ENCODE data around the gene KDM5B. TPM values are rescaled to one million over a fixed set of nuclear protein-coding genes. Genes with fewer than 3 reads are reported as not detected.

KDM5B gene
- total RNA-seq, 6 experiments from 2014 or later: 12.0 to 22.6 (median 16.1) TPM

GRCh38 chr1:202765721-202766120, 42.5 kb downstream of the KDM5B start:
- WGBS (ENCODE audit: insufficient coverage, low coverage, low lambda C conversion rate, missing lambda C conversion rate): 100% methylated on average over 1 of the region's 1 CpG
- peaks cover 0 to 39% (median 11%) of the 10 kb centered on the region in 4 donors for H3K36me3 ChIP-seq
- ATAC-seq: no peak

GRCh38 chr1:202762019-202762418, 46.2 kb downstream of the KDM5B start:
- H3K36me3 ChIP-seq: peaks cover 0 to 43% (median 21%) of the 10 kb centered on the region in 4 donors
- ATAC-seq (no peak), DNase-seq (no peak)
- no peak overlapping the region for H3K4me3 ChIP-seq
- 75% methylated on average over 2 of the region's 2 CpGs for WGBS (ENCODE audit: insufficient coverage, low coverage, low lambda C conversion rate, missing lambda C conversion rate)
- no peak overlapping the region for H3K27ac ChIP-seq
- no peaks in the 10 kb centered on the region for H3K27me3 ChIP-seq
- TF ChIP-seq CTCF (IDR thresholded peaks at IDR 0.05) (no peak), POLR2A (IDR thresholded peaks at IDR 0.05) (no peak)
- intact Hi-C loops (cut with DNase I): no loop called here
- H3K9me3 ChIP-seq: no peaks in the 10 kb centered on the region
- H3K4me1 ChIP-seq: no peaks in the 10 kb centered on the region

More at GRCh38 chr1:202765721-202766120, 42.5 kb downstream of the KDM5B start:
- Histone ChIP-seq H3K27me3 (no peaks in the 10 kb centered on the region), H3K27ac (no peak overlapping the region), H3K4me1 (no peaks in the 10 kb centered on the region), H3K4me3 (no peak overlapping the region), H3K9me3 (no peaks in the 10 kb centered on the region)
- TF ChIP-seq CTCF (IDR thresholded peaks at IDR 0.05): no peak
- no peak for TF ChIP-seq POLR2A (IDR thresholded peaks at IDR 0.05)
- intact Hi-C loops (cut with DNase I): no loop called here
- DNase-seq: no peak

DNA sequence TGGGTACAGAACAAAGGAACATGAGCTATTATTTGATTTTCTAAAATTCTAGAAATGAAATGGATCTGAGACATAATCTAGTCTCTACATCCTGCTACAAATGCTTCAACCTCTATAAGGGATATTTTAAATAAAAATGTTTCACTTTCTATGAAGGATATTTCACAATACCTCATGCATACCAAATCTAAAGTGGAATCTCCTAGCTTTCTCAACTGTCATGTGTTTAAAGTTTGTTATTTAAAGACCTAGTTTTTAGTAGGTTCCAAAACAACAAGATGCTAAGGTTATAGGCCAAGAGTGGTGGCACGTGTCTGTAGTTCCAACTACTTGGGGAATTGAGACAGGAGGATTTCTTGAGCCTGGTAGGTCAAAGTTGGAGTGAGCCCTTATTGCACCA, 47.6 kb downstream of the KDM5B start:
- 60% methylated on average over 1 of the region's 1 CpG for WGBS (ENCODE audit: insufficient coverage, low coverage, low lambda C conversion rate, missing lambda C conversion rate)
- no peak for TF ChIP-seq POLR2A (IDR thresholded peaks at IDR 0.05)
- TF ChIP-seq CTCF (IDR thresholded peaks at IDR 0.05): no peak
- H3K27me3 ChIP-seq: no peaks in the 10 kb centered on the region
- H3K36me3 ChIP-seq: peaks cover 0 to 49% (median 18%) of the 10 kb centered on the region in 4 donors
- no peak for DNase-seq
- no peak overlapping the region for H3K4me3 ChIP-seq
- H3K9me3 ChIP-seq: no peaks in the 10 kb centered on the region
- no peaks in the 10 kb centered on the region for H3K4me1 ChIP-seq
- no peak overlapping the region for H3K27ac ChIP-seq
- ATAC-seq: no peak
- intact Hi-C loops (cut with DNase I): no loop called here

- Histone ChIP-seq H3K4me1 (no peaks in the 10 kb centered on the region), H3K27me3 (no peaks in the 10 kb centered on the region), H3K27ac (no peak overlapping the region), H3K36me3 (peaks cover 0 to 44% (median 21%) of the 10 kb centered on the region in 4 donors), H3K9me3 (no peaks in the 10 kb centered on the region), H3K4me3 (no peak overlapping the region)
- TF ChIP-seq CTCF (IDR thresholded peaks at IDR 0.05): no peak
- no peak for TF ChIP-seq POLR2A (IDR thresholded peaks at IDR 0.05)
- DNase-seq: no peak
- intact Hi-C loops (cut with DNase I): no loop called here
- WGBS (ENCODE audit: insufficient coverage, low coverage, low lambda C conversion rate, missing lambda C conversion rate): 77% methylated on average over 2 of the region's 2 CpGs
- ATAC-seq: no peak
Measured at GRCh38 chr1:202756391-202756790, 51.8 kb downstream of the KDM5B start.

- 100% methylated on average over 2 of the region's 2 CpGs for WGBS (ENCODE audit: insufficient coverage, low coverage, low lambda C conversion rate, missing lambda C conversion rate)
- no peaks in the 10 kb centered on the region for H3K9me3 ChIP-seq
- no peaks in the 10 kb centered on the region for H3K27me3 ChIP-seq
- intact Hi-C loops (cut with DNase I): no loop called here
- ATAC-seq (no peak), DNase-seq (no peak)
- H3K36me3 ChIP-seq: peaks cover 0 to 25% (median 16%) of the 10 kb centered on the region in 4 donors
- H3K4me3 ChIP-seq: no peak overlapping the region
- peaks cover 0 to 6% (median 0%) of the 10 kb centered on the region in 4 donors for H3K4me1 ChIP-seq
- TF ChIP-seq POLR2A (IDR thresholded peaks at IDR 0.05): no peak
- no peak for TF ChIP-seq CTCF (IDR thresholded peaks at IDR 0.05)
- no peak overlapping the region for H3K27ac ChIP-seq
Measured at GRCh38 chr1:202754293-202754692, 53.9 kb downstream of the KDM5B start.
